ENCODE measurements around the gene APBB1IP.
"Not testable (repeated sequence)": the region's sequence is repeated elsewhere in the genome, so short reads cannot be mapped to it uniquely, and the experiment has no call there.

The APBB1IP gene

DNA sequence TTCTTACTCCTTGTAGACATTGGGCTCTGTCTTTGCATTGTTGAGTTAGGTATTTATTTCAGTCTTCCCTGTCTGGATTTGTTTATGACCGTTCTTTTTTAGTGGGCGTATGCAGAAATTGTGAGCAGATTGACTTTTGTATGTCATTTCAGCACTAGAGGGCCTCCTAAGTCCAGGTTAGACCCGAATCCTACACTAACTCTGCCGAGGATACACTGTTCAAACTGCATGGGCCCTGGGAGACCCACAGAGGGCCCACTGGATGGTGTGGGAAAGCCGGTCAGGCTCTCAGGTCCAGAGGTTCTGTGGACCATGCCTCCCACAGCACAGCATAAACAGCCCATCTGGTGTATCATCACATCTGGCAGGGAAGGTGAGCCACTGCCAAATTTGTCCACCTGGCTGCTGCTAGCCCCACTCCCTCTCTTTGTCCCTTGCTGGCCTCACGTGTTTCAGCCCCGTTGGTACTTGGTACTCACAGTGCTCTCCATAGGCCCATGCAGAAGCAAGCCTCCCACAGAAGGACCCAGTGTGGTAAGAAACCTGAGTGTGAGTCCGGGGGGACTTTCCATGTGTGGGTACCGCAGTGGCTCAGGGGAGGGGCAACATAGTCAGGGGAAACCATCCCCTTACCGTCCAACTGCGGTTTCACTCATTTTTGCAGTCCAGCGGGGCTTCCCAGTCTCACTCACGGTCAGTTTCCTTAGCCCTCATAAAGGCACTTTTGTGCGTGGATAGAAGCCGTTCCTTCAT lies 112.8 kb downstream of the APBB1IP start:
- DNase-seq (ENCODE audit: low read depth in 1 of 2, low spot score in 1 of 2), result no peak

DNA sequence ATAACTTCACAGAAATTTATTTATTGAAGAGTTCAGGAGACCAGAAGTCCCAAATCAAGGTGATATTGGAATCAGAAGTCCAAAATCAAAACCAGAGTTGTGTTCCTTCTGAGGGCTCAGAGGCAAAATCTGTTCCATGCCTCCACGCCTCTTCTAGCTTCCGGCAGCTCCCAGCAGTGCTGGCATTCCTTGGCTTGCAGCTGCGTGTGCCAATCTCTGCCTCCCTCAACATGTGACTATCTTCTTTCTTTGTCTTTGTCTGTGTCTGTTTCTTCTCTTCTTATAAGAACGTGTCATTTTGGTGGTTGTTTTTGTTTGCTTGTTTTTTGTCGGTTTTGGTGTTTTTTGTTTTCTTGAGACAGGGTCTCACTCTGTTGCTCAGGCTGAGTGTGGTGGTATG lies 116.1 kb downstream of the APBB1IP start:
- DNase-seq (ENCODE audit: low read depth in 1 of 2, low spot score in 1 of 2), result no peak

- DNase-seq (ENCODE audit: low read depth in 1 of 2, low spot score in 1 of 2), result no peak
Observed at GRCh38 chr10:26555719-26556368, 117.7 kb downstream of the APBB1IP start.

DNA sequence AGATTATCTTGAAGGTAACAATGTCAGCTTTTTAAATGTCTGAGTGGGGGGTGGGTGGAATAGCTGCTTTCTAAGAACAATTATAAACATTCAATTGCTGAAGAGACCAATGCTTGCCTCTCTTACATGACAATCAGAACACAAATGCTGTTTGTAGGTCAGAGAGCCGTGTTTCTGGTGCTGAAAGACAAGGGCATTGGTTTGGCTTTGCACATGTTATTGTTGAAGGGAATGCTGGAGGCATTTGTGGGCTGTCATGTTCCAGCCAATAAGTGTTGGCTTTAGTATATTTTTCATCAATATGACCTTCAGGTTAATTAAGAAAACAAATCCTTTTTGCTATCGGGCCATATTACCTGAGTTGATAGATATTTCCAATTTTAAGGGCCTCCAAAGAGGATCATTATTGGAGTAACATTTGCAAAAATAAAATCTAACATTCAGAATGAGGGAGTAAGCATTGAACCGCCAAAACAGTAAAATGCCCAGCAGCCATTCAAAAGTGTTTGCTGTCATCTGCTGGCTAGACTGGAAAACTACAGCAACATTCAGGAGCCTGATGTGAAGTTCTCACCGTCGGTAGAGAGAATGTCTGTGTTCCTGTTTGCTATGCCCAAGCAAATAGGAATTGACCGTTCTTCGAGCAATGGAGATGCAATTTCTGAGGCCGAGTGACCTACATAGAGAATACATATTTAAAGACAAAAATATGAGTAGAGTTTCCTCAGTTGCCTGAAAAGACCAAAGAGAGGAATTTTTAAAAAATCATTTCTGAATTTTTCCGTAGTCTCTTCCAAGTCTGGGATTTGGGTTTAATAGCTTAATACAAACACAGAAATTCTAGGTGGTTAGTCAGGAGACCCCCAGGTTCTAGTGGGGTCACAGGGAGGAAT lies 118.9 kb downstream of the APBB1IP start:
- no peak for DNase-seq (ENCODE audit: low read depth in 1 of 2, low spot score in 1 of 2)

GRCh38 chr10:26557641-26558014 lies 119.5 kb downstream of the APBB1IP start:
- DNase-seq (ENCODE audit: low read depth in 1 of 2, low spot score in 1 of 2), result no peak

DNA sequence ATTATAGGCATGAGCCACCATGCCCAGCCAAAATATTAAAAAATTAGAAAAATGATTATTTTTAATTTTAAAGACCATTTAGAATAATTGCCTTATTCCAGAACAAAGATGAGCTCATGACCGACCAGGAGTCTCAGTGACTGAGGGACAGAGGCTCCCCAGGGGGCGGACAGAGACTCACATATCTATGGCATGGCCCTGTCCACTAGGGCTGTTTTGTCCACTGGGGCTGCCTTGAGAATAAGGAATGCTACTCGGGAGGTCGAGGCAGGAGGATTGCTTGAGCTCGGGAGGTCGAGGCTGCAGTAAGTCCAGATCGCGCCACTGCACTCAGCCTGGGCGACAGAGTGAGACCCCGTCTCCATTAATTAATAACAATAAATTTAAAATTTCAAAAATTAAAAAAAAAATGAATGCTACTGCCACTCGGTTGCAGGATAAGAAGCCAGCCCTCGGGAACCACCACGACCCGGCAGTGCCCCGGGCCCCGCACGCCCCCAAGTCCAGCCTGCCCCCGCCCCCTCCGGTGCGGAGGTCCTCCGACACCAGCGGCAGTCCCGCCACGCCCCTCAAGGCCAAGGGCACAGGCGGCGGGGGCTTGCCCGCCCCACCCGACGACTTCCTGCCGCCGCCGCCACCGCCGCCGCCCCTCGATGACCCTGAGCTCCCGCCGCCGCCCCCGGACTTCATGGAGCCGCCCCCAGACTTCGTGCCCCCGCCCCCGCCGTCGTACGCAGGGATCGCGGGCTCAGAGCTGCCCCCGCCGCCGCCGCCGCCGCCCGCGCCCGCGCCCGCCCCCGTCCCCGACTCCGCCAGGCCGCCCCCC lies 128.6 kb downstream of the APBB1IP start:
- no peak for DNase-seq (ENCODE audit: low read depth in 1 of 2, low spot score in 1 of 2)

GRCh38 chr10:26567351-26567721 lies 129.2 kb downstream of the APBB1IP start:
- no peak for DNase-seq (ENCODE audit: low read depth in 1 of 2, low spot score in 1 of 2)

- DNase-seq (ENCODE audit: low read depth in 1 of 2, low spot score in 1 of 2), result no peak
Observed at GRCh38 chr10:26571655-26572054, 133.5 kb downstream of the APBB1IP start.

- no peak for DNase-seq (ENCODE audit: low read depth in 1 of 2, low spot score in 1 of 2)
Observed at GRCh38 chr10:26573674-26574073, 135.5 kb downstream of the APBB1IP start.

GRCh38 chr10:26574783-26575182 lies 136.6 kb downstream of the APBB1IP start:
- no peak for DNase-seq (ENCODE audit: low read depth in 1 of 2, low spot score in 1 of 2)

- DNase-seq (ENCODE audit: low read depth in 1 of 2, low spot score in 1 of 2), result not testable (repeated sequence)
Observed at GRCh38 chr10:26578371-26578770, 140.2 kb downstream of the APBB1IP start.

DNA sequence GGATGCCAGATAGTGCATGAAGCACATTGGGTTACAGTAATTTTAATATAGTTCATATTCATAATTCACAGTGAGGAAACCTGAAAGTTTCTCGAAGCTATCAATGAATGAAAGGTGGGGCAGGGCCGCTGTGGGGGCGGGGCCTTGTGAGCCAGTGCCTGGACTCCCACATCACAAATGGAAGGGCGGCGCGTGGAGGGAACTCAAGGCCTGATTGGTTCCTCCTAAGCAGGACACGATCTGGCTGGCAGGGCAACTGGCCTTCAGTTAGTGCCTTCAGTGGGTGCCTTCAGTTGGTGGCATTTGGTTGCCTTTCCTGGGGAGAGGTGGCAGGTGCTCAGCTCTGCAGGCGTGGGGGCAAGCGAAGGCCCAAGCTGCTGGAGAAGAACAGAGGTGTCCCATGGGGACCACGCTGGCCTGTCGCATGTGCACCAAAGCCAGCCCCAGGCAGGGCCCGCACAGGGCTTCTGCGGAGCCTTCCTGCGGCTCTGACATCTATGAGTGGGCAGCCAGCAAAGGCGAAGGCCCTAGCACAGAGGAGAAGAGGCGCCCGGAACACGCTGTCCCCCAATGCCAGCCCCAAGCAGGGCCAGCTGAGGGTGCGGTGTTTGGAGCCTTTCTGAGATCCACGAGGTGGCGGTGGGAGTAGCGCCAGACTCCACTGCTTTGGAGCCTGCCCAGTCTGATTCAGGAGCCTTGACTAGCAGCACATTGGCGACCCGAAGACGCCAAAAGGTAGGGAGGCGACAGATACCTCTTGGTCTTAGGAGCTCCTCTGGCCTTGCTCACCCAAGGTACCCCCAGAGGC lies 141.3 kb downstream of the APBB1IP start:
- no peak for DNase-seq (ENCODE audit: low read depth in 1 of 2, low spot score in 1 of 2)

DNA sequence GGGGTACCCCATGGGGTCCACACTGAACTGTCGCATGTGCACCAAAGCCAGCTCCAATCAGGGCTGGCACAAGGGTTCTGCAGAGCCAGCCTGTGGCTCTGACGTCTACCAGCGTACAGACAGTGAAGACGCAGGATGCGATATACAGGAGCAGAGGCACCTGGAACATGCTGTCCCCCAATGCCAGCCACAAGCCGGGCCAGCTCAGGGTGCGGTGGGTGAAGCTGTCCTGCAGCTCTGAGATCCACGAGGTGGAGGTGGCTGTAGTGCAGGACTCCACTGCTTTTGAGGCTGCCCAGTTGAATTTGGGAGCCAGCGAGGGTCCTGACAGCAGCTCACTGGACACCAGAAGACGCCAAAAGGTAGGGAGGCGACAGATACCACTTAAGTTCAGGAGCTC lies 148.1 kb downstream of the APBB1IP start:
- DNase-seq (ENCODE audit: low read depth in 1 of 2, low spot score in 1 of 2), result no peak

DNA sequence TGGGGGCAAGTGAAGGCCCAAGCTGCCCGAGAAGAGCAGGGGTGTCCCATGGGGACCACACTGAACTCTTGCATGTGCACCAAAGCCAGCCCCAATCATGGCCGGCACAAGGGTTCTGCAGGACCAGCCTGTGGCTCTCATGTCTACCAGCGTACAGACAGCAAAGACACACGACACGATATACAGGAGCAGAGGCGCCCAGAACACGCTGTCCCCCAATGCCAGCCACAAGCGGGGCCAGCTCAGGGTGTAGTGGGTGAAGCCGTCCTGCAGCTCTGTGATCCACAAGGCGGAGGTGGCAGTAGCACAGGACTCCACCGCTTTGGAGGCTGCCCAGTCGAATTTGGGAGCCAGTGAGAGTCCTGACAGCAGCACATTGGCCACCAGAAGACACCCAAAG lies 150.5 kb downstream of the APBB1IP start:
- no peak for DNase-seq (ENCODE audit: low read depth in 1 of 2, low spot score in 1 of 2)

GRCh38 chr10:26589813-26590212 lies 151.7 kb downstream of the APBB1IP start:
- not testable (repeated sequence) for DNase-seq (ENCODE audit: low read depth in 1 of 2, low spot score in 1 of 2)

GRCh38 chr10:26593896-26594295 lies 155.8 kb downstream of the APBB1IP start:
- DNase-seq (ENCODE audit: low read depth in 1 of 2, low spot score in 1 of 2), result no peak

- DNase-seq (ENCODE audit: low read depth in 1 of 2, low spot score in 1 of 2), result not testable (repeated sequence)
Observed at GRCh38 chr10:26603283-26603682, 165.1 kb downstream of the APBB1IP start.

GRCh38 chr10:26604320-26605093 lies 166.4 kb downstream of the APBB1IP start:
- not testable (repeated sequence) for DNase-seq (ENCODE audit: low read depth in 1 of 2, low spot score in 1 of 2)

DNA sequence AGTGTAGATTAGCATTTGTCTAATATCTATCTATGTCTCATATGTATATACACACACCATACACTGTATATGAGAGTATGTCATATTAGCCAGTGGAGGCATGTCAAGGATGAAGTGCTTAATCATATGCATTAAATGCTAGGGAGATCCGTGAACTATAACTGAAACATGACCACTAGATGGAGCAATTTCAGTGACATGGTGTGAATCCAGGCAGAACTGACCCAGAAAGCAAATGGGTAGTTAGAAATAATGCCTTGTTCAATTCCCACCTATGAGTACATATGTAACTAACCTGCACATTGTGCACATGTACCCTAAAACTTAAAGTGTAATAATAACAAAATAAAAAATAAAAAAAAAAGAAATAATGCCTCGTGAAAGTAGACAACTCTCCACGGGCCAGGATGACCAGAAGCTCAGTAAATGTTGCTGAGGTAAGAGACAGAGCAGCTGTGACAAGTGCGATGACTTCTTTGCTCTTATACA lies 168.3 kb downstream of the APBB1IP start:
- DNase-seq (ENCODE audit: low read depth in 1 of 2, low spot score in 1 of 2), result not testable (repeated sequence)

All from stimulated activated CD4-positive, alpha-beta T cell treated with anti-CD3 and anti-CD28 coated beads, Interleukin-15, amount 100 ng/mL, for 1 hour (primary cell).